K562 (cell line): ENCODE data around the gene LRP1B. TPM values are rescaled to one million over a fixed set of nuclear protein-coding genes. Genes with fewer than 3 reads are reported as not detected.

Experiments used
- ATAC-seq: fragments of 200-7000 bp; cut with Tn5 transposase; 3 replicates; pipeline ENCODE4 v1.9.1; 2020; ENCODE audit warnings: moderate library complexity
- BruUV-seq: library from RNA; stranded (reverse); fragments of 400-500 nt; replicated peaks from 2 replicates; lab custom pipeline; 2021; lab: Mats Ljungman, UMichigan
- CTCF ChIA-PET: fragments of 300-600 bp; formaldehyde crosslinking; extraction: SDS; loops from one replicate; lab custom pipeline; 2021; ENCODE audit warnings: low intra/inter-chr PET ratio; lab: Yijun Ruan, JAX
- POLR2A ChIA-PET: fragments of 300-600, 350-650 bp; sonication (Branson Sonifier 250); formaldehyde crosslinking; extraction: SDS; loops from one replicate; lab custom pipeline; 2021; ENCODE audit warnings: antibody characterized with exemption, inconsistent platforms; lab: Yijun Ruan, JAX
- DNase-seq, 4 experiments: peaks; one replicate each; pipeline versions ENCODE4 v3.0.0 to v3.0.0-alpha.2; 2011 to 2018; ENCODE audit warnings: low spot score in 3 of 4, mixed read lengths in 3 of 4; ENCODE audit errors: extremely low read depth in 1 of 4
- FAIRE-seq: peaks from 2 replicates; lab custom pipeline; 2011; peaks lifted over from hg19 to GRCh38; lab: Jason Lieb, UNC
- H2AFZ ChIP-seq: 2 replicates; pipeline ENCODE4 v1.6.0; 2011; ENCODE audit warnings: low read depth, low read length, control low read depth, inconsistent platforms
- H3K27ac ChIP-seq: fragments of 200-600 bp; 3 replicates; pipeline ENCODE4 v1.8.0; 2011; ENCODE audit warnings: low read depth, mild to moderate bottlenecking, control low read depth, inconsistent platforms, low read length, moderate library complexity, mixed read lengths; ENCODE audit errors: extremely low read depth
- H3K27me3 ChIP-seq, 2 experiments: fragments of 300-600 bp in 1 of 2; 2 replicates in 1 of 2; 3 replicates in 1 of 2; pipeline versions ENCODE4 v1.6.0 to v1.8.0; 2011; ENCODE audit warnings: inconsistent platforms in 2 of 2, low read length in 2 of 2, mild to moderate bottlenecking in 1 of 2, mixed read lengths in 1 of 2, moderate library complexity in 1 of 2; ENCODE audit not compliant: control insufficient read depth in 2 of 2, insufficient read depth in 2 of 2
- H3K36me3 ChIP-seq: fragments of 300-600 bp; 3 replicates; pipeline ENCODE4 v1.8.0; 2011; ENCODE audit warnings: mild to moderate bottlenecking, low read length, inconsistent platforms; ENCODE audit not compliant: control insufficient read depth, insufficient read depth
- H3K4me1 ChIP-seq, 2 experiments: fragments of 200-600 bp in 1 of 2; replicated peaks in 1 of 2; 2 replicates in 1 of 2; 3 replicates in 1 of 2; pipeline versions ENCODE4 v1.5.1 to v1.8.0; 2011; ENCODE audit warnings: inconsistent platforms in 2 of 2, low read length in 2 of 2, mild to moderate bottlenecking in 1 of 2, mixed read lengths in 1 of 2, moderate library complexity in 1 of 2; ENCODE audit not compliant: control insufficient read depth in 2 of 2, insufficient read depth in 2 of 2
- H3K4me2 ChIP-seq: 2 replicates; pipeline ENCODE4 v1.6.1; 2011; ENCODE audit warnings: low read length, control low read depth, inconsistent platforms, mixed read lengths; ENCODE audit not compliant: insufficient read depth
- H3K4me3 ChIP-seq: fragments of 200-600 bp; sonication (generic), shearing (Covaris generic); 2 replicates; pipeline ENCODE4 v1.5.1; 2016; ENCODE audit warnings: control low read depth, inconsistent platforms
- H3K79me2 ChIP-seq: fragments of 200-600 bp; 3 replicates; pipeline ENCODE4 v1.8.0; 2011; ENCODE audit warnings: low read length, inconsistent platforms; ENCODE audit not compliant: control insufficient read depth, insufficient read depth
- H3K9ac ChIP-seq, 2 experiments: 2 replicates each; pipeline versions ENCODE4 v1.6.0 to v1.6.1; 2011; ENCODE audit warnings: low read depth in 2 of 2, low read length in 2 of 2, control low read depth in 1 of 2, inconsistent platforms in 1 of 2, mild to moderate bottlenecking in 1 of 2, mixed read lengths in 1 of 2; ENCODE audit not compliant: insufficient read depth in 1 of 2
- H3K9me1 ChIP-seq: one replicate; pipeline ENCODE4 v1.6.0; 2011; ENCODE audit warnings: inconsistent platforms, mild to moderate bottlenecking, low read length, moderate library complexity; ENCODE audit not compliant: control insufficient read depth, insufficient read depth
- H3K9me3 ChIP-seq: replicated peaks from 2 replicates; pipeline ENCODE4 v1.5.1; 2011; ENCODE audit warnings: low read depth, low read length, inconsistent platforms; ENCODE audit not compliant: control insufficient read depth, insufficient read depth
- H4K20me1 ChIP-seq: replicated peaks from 2 replicates; pipeline ENCODE4 v1.6.1; 2011; ENCODE audit warnings: low read length, inconsistent platforms, mixed read lengths; ENCODE audit not compliant: control insufficient read depth, insufficient read depth
- BMI1 ChIP-seq: fragments of 150-350 bp; IDR thresholded peaks from 2 replicates; pipeline ENCODE4 v1.6.1; 2014; ENCODE audit warnings: low read length
- BRD9 ChIP-seq: fragments of 450-650 bp; IDR thresholded peaks from 2 replicates; pipeline ENCODE4 v1.6.1; 2018; ENCODE audit warnings: low read depth; ENCODE audit not compliant: partially characterized antibody
- CEBPG ChIP-seq, 3 experiments: fragments of 200-800 bp in 1 of 3; sonication (Bioruptor generic) in 1 of 3; sonication (generic) in 1 of 3; formaldehyde crosslinking in 1 of 3; IDR thresholded peaks in 2 of 3; conservative IDR thresholded peaks in 1 of 3; 2 replicates each; pipeline versions ENCODE4 v1.6.1 to v1.8.0; 2016 to 2022; ENCODE audit warnings: missing compliant biosample characterization in 2 of 3, missing genetic modification characterization in 2 of 3, mild to moderate bottlenecking in 1 of 3, missing genetic modification reagents in 1 of 3
- MEF2D ChIP-seq: conservative IDR thresholded peaks from 2 replicates; pipeline ENCODE4 v1.6.1; 2016; ENCODE audit warnings: low read depth, missing genetic modification characterization, missing compliant biosample characterization
- OTX1 ChIP-seq: fragments of 450-650 bp; formaldehyde crosslinking; IDR thresholded peaks from 2 replicates; pipeline ENCODE4 v1.4.0; 2022; ENCODE audit warnings: mild to moderate bottlenecking
- RHOXF2B ChIP-seq: fragments of 250-450 bp; sonication (Bioruptor Pico); conservative IDR thresholded peaks from 2 replicates; pipeline ENCODE4 v1.5.1; 2021
- ZNF644 ChIP-seq: fragments of 200-800 bp; sonication (Bioruptor generic); IDR thresholded peaks from 2 replicates; pipeline ENCODE4 v1.6.1; 2016; ENCODE audit warnings: low read depth, missing genetic modification characterization, missing compliant biosample characterization
- WGBS: fragments of 100-300 bp; shearing (Covaris generic); methylation state at CpG from one replicate; pipeline ENCODE4 v1.1.6; 2016; ENCODE audit warnings: low coverage, mixed read lengths; ENCODE audit not compliant: insufficient coverage; ENCODE audit errors: missing lambda C conversion rate; 5-methylcytosine and 5-hydroxymethylcytosine counted together
- in situ Hi-C: fragments of 300-500 bp; cut with MboI; formaldehyde crosslinking; loops from 4 replicates; pipeline ENCODE4 v1.15.0; 2018; ENCODE audit warnings: inconsistent platforms, mixed read lengths
- intact Hi-C: fragments of 100-400 bp; cut with micrococcal nuclease; formaldehyde crosslinking; loops from 2 replicates; pipeline ENCODE4 v1.14.2; 2022
- polyA plus RNA-seq, 8 experiments: library from polyadenylated mRNA; depleted of rRNA in 4 of 8; stranded (reverse) in 5 of 8; unstranded in 3 of 8; fragments of >200 nt; fragmentation: Nextera tagmentation in 2 of 8; fragmentation: Illumina TruSeq in 1 of 8; extraction: Ambion mirVana in 2 of 8; extraction: Trizol in 1 of 8; gene quantifications; 2 replicates each; pipeline versions ENCODE4 v1.2.1 to v1.2.3, GENCODE V29; 2011 to 2014; ENCODE audit warnings: inconsistent platforms in 1 of 8, missing spikeins in 1 of 8
- total RNA-seq, 7 experiments: library from RNA; depleted of rRNA in 6 of 7; stranded (reverse); fragments of >200 nt in 6 of 7; fragmentation: Illumina TruSeq in 2 of 7; extraction: Trizol in 2 of 7; gene quantifications; 2 replicates each; pipeline versions ENCODE4 v1.2.1 to v1.2.3, GENCODE V29; 2011 to 2021; ENCODE audit warnings: low replicate concordance in 1 of 7

LRP1B gene
- total and polyA plus RNA-seq, 9 of the 15 experiments (the other 6 are each of a cell fraction or from before 2014, with no cell fraction given): not detected

- no peaks in the 10 kb centered on the region for H3K9me1 ChIP-seq
- no peaks in the 10 kb centered on the region for H3K79me2 ChIP-seq
- POLR2A ChIA-PET: interaction anchor here (0.5 kb wide), 1 partner anchor 24 kb away, joined by 3 read pairs; no protein-coding TSS in a partner anchor
- H2AFZ ChIP-seq: no peak overlapping the region
- CTCF ChIA-PET: no interaction called here
- WGBS: 2% methylated on average over 4 of the region's 4 CpGs
- no peaks in the 10 kb centered on the region for H3K27me3 ChIP-seq
- in situ Hi-C loops: no loop called here
- H3K4me3 ChIP-seq: no peak overlapping the region
- H3K9ac ChIP-seq: no peak overlapping the region
- no peaks in the 10 kb centered on the region for H3K4me1 ChIP-seq
- no peak overlapping the region for H3K27ac ChIP-seq
- H3K9me3 ChIP-seq: no peaks in the 10 kb centered on the region
- no peak for DNase-seq
- TF ChIP-seq BRD9 (no peak), RHOXF2B (no peak), ZNF644 (tag) (no peak), CEBPG (CRISPR knock-in tag; IDR thresholded peaks at IDR 0.05) (no peak), CEBPG (tag; conservative IDR thresholded peaks at IDR 0.05 in 1 of 2, IDR thresholded peaks at IDR 0.05 in 1 of 2) (no peak), OTX1 (no peak), MEF2D (tag) (no peak), BMI1 (no peak)
- FAIRE-seq: no peak
- no peaks in the 10 kb centered on the region for H4K20me1 ChIP-seq
- no TSS peak for BruUV-seq
- H3K4me2 ChIP-seq: no peak overlapping the region
- intact Hi-C loops: no loop called here
- no peak for ATAC-seq
- no peaks in the 10 kb centered on the region for H3K36me3 ChIP-seq
These were observed 943.8 kb downstream of the LRP1B start for GRCh38 chr2:141187075-141187439.
